Natural killer cell treated with Interleukin-12 subunit alpha and Interleukin-12 subunit beta and Interleukin-15 and Interleukin-18, amount 100 ng/mL, for 72 hours (primary cell): ENCODE data around the gene FBF1. TPM values are rescaled to one million over a fixed set of nuclear protein-coding genes. Genes with fewer than 3 reads are reported as not detected.
A peak's percentile ranks its signal among the peaks of the same experiment; 100 is the strongest.

ENCODE experiments used
- ATAC-seq, 2 donors: fragments of 150-1000 bp; cut with Tn5 transposase in 1 of 2; sonication (Bioruptor Pico), chemical (Tn5 transposase) in 1 of 2; 2 replicates each; pipeline ENCODE4 v1.10.0; 2021
- DNase-seq: peaks from one replicate; pipeline ENCODE4 v3.0.0; 2022; ENCODE audit warnings: low spot score
- H3K27ac Mint-ChIP-seq, 2 donors: 1 replicate in 1 of 2; 2 replicates in 1 of 2; pipeline ENCODE4 v1.8.0; 2022; ENCODE audit warnings: mixed read lengths in 2 of 2, mild to moderate bottlenecking in 1 of 2, moderate library complexity in 1 of 2
- H3K27me3 Mint-ChIP-seq, 2 donors: 1 replicate in 1 of 2; 2 replicates in 1 of 2; pipeline ENCODE4 v1.8.0; 2022; ENCODE audit warnings: mixed read lengths in 2 of 2
- H3K36me3 Mint-ChIP-seq: one replicate; pipeline ENCODE4 v1.8.0; 2022; ENCODE audit warnings: mixed read lengths
- H3K4me1 Mint-ChIP-seq, 2 donors: 1 replicate in 1 of 2; 2 replicates in 1 of 2; pipeline ENCODE4 v1.8.0; 2022; ENCODE audit warnings: low read depth in 2 of 2, mixed read lengths in 2 of 2, mild to moderate bottlenecking in 1 of 2
- H3K4me3 Mint-ChIP-seq: one replicate; pipeline ENCODE4 v1.8.0; 2022; ENCODE audit warnings: mixed read lengths
- H3K9me3 Mint-ChIP-seq: 2 replicates; pipeline ENCODE4 v1.8.0; 2022; ENCODE audit warnings: mixed read lengths
- total RNA-seq, 2 donors: library from RNA; stranded (reverse); gene quantifications; one replicate each; pipeline ENCODE4 v1.2.3, GENCODE V29; 2022

Gene FBF1
- total RNA-seq, 2 donors from 2014 or later, result 10.2 to 34.4 TPM

DNA sequence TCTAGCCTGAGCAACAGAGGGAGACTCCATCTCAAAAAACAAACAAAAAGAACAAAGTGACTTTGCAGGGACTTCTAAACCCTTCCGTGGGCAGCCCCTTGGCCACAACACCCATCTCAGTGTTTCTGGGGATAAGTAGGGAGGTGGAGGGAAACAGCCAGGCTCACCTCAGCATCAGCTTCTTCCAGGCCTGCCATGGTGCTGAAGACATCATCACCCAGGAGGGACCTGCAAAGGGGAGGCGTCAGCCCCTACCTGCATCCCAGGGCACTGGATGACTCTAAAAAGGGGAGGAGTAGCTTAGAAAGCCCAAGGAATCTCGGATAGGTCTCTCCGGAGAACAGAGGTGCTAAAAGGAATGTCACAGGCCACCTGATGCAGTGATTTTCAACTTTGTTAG is 9.8 kb downstream of the FBF1 start:
- Mint-ChIP-seq H3K27me3 (no peaks in the 10 kb centered on the region), H3K4me1 (no peaks in the 10 kb centered on the region), H3K9me3 (no peaks in the 10 kb centered on the region), H3K4me3 (no peak overlapping the region), H3K27ac (no peak overlapping the region), H3K36me3 (no peaks in the 10 kb centered on the region)
- ATAC-seq (no peak), DNase-seq (peak; percentile 40)

DNA sequence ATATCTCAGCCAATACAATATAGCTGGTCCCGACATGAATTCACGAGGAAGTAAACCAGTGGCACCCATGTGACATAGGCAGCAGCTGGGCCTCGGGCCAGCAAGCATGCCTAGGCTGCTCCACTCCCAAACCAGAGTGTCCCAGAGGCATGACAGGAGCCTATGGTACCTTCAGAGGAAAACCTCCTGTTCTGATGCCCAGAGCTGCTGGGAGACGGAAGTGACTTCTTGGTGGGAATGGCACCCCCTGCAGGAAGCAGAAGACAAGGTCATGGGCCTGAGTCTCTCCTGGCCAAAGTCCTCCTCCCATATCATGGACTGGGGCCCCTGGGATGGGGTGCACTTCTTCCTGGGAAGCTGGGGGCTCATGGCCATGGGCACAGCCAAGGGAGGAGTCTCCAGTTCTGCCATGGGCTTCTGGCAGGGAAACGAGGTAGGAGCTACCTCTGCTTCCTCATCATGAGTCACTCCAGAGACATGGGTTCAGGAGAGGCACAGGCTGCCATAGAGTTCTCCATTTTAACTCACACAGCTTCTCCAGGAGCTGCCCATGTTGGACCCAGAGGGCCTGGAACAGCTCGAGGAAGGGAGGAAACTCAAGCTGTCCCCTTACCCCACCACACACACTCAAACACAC is 13.4 kb downstream of the FBF1 start:
- Mint-ChIP-seq H3K9me3 (no peaks in the 10 kb centered on the region), H3K27ac (no peak overlapping the region), H3K4me3 (no peak overlapping the region), H3K4me1 (no peaks in the 10 kb centered on the region), H3K27me3 (no peaks in the 10 kb centered on the region), H3K36me3 (no peaks in the 10 kb centered on the region)
- DNase-seq (no peak), ATAC-seq (peak in 1 of 2 donors; percentile 12)

DNA sequence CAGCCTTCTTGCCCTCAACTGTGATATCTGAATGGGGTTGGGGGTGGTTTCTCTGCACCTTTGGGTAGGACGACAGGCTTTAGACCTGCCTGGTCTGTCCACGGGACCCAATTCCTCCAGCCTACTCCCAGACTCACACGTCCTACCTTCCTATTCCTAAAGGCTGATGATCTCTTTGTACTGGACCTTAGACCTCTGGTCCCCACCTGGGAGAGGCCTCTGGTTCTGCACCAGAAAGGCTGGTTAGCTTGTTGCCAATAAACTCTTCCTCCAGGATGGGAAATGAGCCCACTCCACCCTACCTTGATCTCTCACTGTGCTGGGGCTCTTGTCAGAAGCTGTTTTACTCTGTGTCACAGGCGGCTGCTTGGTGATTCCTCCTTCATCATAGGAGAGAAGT is 14.4 kb downstream of the FBF1 start:
- DNase-seq (no peak), ATAC-seq (no peak)
- H3K9me3 Mint-ChIP-seq, result no peaks in the 10 kb centered on the region
- no peak overlapping the region for H3K27ac Mint-ChIP-seq
- no peaks in the 10 kb centered on the region for H3K4me1 Mint-ChIP-seq
- no peaks in the 10 kb centered on the region for H3K27me3 Mint-ChIP-seq
- no peaks in the 10 kb centered on the region for H3K36me3 Mint-ChIP-seq
- no peak overlapping the region for H3K4me3 Mint-ChIP-seq

- H3K4me3 Mint-ChIP-seq, result no peak overlapping the region
- H3K4me1 Mint-ChIP-seq, result no peaks in the 10 kb centered on the region
Measured at GRCh38 chr17:75925912-75926311, 14.9 kb downstream of the FBF1 start.

GRCh38 chr17:75925103-75925502 is 15.7 kb downstream of the FBF1 start:
- Mint-ChIP-seq H3K27me3 (no peaks in the 10 kb centered on the region), H3K27ac (no peak overlapping the region), H3K9me3 (no peaks in the 10 kb centered on the region), H3K4me1 (no peaks in the 10 kb centered on the region), H3K36me3 (no peaks in the 10 kb centered on the region), H3K4me3 (no peak overlapping the region)
- ATAC-seq (no peak), DNase-seq (no peak)

More at GRCh38 chr17:75925912-75926311, 14.9 kb downstream of the FBF1 start:
- DNase-seq (no peak), ATAC-seq (no peak)
- no peaks in the 10 kb centered on the region for H3K27me3 Mint-ChIP-seq
- no peaks in the 10 kb centered on the region for H3K36me3 Mint-ChIP-seq
- H3K27ac Mint-ChIP-seq, result no peak overlapping the region
- H3K9me3 Mint-ChIP-seq, result no peaks in the 10 kb centered on the region

DNA sequence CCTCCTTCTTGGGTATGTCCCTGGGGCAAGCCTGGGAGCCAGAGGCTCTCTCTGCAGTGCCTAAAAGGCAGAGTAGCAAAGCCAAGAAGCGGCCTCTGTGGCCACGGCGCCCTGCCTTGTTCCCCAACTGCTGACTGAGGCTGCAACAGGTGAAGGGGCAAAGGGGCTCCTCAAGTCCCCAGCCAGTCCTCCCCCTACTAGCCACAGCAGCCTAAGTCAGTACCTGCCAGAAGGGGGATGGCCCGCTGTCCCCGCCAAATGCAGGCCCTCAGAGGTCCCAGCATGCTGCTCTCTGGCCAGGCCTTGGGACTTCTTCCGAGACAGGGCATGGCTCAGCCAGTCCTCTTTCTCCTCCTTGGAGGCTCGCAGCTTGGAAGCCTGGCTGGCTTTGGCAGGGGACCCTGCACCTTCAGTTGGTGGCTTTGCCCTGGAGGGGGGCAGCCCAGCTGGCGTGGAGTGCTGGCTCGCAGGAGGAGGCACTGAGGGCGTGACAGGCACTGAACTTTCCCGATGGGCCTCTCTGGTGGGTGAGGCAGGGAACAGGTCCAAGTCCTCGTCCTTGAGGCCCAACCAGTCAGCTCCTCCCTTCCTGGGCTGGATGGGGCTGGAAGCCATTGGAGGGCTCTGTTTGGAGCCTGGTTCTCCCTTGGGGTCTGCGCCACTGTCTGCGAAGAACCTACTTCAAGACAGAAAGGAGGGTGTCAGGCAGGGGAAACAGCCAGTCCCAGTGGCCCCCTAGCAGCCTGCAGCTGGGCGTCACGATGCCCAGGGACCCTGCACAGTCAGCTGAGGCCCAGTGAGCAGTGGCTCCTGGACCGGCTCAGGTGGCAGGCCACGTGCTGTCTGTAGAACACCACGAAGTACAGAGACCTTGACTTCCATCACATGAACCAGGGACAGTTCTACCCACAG is 17.6 kb downstream of the FBF1 start:
- H3K27ac Mint-ChIP-seq, result no peak overlapping the region
- no peak overlapping the region for H3K4me3 Mint-ChIP-seq
- no peaks in the 10 kb centered on the region for H3K27me3 Mint-ChIP-seq
- H3K9me3 Mint-ChIP-seq, result no peaks in the 10 kb centered on the region
- H3K36me3 Mint-ChIP-seq, result no peaks in the 10 kb centered on the region
- ATAC-seq, result no peak
- no peak for DNase-seq
- no peaks in the 10 kb centered on the region for H3K4me1 Mint-ChIP-seq

DNA sequence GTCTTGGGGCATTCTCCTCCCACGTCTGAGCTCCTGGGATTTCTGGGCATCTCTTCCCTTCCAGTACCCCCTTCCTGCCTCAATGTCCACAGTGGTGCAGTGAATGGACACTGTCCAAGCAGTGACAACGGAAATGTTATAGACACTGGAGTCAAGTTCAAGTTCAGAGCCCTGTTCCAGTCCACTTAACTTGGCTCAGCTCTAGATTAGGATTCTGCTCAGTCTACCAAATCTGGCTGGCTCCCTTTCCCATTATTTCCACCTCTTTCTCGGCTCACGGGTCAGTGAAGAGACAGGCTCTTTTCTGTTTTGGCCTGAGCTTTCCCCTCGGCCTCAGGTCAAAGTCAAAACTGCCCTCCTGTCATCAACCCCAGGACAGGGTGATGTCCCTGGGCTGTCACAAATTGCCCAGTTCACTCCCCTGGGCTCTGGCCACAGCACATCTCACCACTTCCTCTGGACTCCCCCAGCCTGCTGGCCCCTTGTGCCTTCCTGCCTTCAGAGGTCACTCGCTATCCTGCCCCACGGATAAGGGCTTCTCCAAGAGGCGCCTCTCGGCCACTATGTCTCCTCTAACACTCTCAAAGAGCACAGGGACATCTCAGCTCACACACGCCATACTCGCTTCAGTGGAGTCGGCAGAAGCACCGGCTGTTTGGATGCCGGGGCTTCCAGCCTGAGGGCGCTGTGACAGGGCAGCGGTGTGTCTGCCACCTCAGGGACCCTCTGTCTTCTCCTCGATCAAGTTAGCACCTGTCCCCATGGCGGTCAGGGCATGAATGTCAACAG is 18.5 kb downstream of the FBF1 start:
- ATAC-seq (no peak), DNase-seq (no peak)
- Mint-ChIP-seq H3K4me1 (no peaks in the 10 kb centered on the region), H3K27me3 (no peaks in the 10 kb centered on the region), H3K27ac (no peak overlapping the region), H3K36me3 (no peaks in the 10 kb centered on the region), H3K4me3 (no peak overlapping the region), H3K9me3 (no peaks in the 10 kb centered on the region)

DNA sequence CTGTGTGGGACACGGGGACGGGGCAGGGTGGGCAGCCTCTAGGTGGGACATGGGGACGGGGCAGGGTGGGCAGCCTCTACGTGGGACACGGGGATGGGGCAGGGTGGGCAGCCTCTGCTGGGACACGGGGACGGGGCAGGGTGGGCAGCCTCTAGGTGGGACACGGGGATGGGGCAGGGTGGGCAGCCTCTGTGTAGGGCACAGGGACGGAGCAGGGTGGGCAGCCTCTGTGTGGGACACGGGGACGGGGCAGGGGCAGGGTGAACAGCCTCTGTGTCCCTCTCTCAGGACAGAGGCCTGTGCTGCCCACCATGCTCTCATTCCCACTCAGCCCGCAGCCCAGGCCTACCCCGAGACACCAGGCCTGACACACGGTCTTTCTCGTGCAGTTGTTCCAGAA is 19.2 kb downstream of the FBF1 start:
- H3K36me3 Mint-ChIP-seq, result no peaks in the 10 kb centered on the region
- ATAC-seq (no peak), DNase-seq (no peak)
- no peak overlapping the region for H3K4me3 Mint-ChIP-seq
- H3K27me3 Mint-ChIP-seq, result no peaks in the 10 kb centered on the region
- peaks cover 0 to 2% of the 10 kb centered on the region in 2 donors for H3K4me1 Mint-ChIP-seq
- H3K27ac Mint-ChIP-seq, result no peak overlapping the region
- no peaks in the 10 kb centered on the region for H3K9me3 Mint-ChIP-seq

- Mint-ChIP-seq H3K4me3 (no peak overlapping the region), H3K27ac (no peak overlapping the region), H3K9me3 (no peaks in the 10 kb centered on the region), H3K4me1 (peaks cover 0 to 2% of the 10 kb centered on the region in 2 donors), H3K27me3 (no peaks in the 10 kb centered on the region), H3K36me3 (no peaks in the 10 kb centered on the region)
- DNase-seq, result no peak
- no peak for ATAC-seq
Measured at GRCh38 chr17:75920045-75920560, 20.7 kb downstream of the FBF1 start.

DNA sequence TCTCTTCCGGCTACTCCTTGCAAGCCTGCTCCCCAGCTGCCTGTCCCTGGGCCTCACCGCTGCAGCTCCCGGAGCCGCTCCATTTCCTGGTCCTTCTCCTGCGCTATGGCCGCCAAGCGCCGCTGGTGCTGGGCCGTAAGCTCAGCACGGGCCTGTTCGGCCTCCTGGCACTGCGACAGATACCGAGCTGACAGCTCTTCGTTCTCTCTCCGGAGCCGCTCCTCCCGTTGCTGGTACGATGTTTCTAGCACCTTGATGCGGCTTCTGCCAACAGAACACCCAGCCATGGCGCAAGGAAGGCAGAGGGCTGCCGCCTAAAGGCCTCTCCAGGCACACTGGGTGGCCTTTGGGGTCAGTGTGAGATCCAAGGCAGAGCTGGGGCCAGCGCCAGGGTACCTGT is 21.2 kb downstream of the FBF1 start:
- no peaks in the 10 kb centered on the region for H3K27me3 Mint-ChIP-seq
- H3K36me3 Mint-ChIP-seq, result no peaks in the 10 kb centered on the region
- H3K27ac Mint-ChIP-seq, result no peak overlapping the region
- DNase-seq (no peak), ATAC-seq (no peak)
- H3K9me3 Mint-ChIP-seq, result no peaks in the 10 kb centered on the region
- H3K4me3 Mint-ChIP-seq, result no peak overlapping the region
- peaks cover 0 to 2% of the 10 kb centered on the region in 2 donors for H3K4me1 Mint-ChIP-seq

DNA sequence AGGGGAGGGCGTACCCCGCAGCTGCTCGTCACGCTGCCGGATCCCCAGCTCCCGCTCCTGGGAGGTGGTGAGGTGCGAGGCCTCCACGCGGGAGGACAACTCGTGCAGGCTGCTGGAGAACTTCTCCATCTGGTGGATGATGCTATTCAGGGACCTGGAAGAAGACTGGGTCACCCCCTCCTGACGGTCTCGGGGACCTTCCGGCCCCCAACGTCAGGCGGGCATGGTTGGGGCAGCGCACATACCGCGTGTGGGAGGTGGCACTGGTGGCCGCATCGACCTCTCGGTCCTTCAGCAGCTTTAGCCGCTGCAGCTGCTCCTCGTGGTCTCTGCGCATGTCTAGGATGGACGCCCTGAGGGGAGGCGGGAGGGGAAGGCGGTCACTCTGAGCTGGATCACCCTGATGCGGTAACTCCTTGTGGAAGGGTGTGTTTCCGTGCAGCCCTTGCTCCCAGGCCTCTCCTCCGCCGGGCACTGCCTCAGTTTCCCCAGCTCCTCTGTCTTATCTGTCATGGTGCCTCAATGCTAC is 22.9 kb downstream of the FBF1 start:
- ATAC-seq (no peak), DNase-seq (no peak)
- Mint-ChIP-seq H3K27me3 (no peaks in the 10 kb centered on the region), H3K9me3 (no peaks in the 10 kb centered on the region), H3K36me3 (no peaks in the 10 kb centered on the region), H3K4me1 (peaks cover 0 to 2% of the 10 kb centered on the region in 2 donors), H3K27ac (no peak overlapping the region), H3K4me3 (no peak overlapping the region)

GRCh38 chr17:75917141-75917916 is 23.5 kb downstream of the FBF1 start:
- DNase-seq (no peak), ATAC-seq (no peak)
- Mint-ChIP-seq H3K27ac (peak overlapping the region in 1 of 2 donors; percentile 26), H3K27me3 (no peaks in the 10 kb centered on the region), H3K4me1 (peaks cover 0 to 2% of the 10 kb centered on the region in 2 donors), H3K36me3 (no peaks in the 10 kb centered on the region), H3K4me3 (no peak overlapping the region), H3K9me3 (no peaks in the 10 kb centered on the region)

DNA sequence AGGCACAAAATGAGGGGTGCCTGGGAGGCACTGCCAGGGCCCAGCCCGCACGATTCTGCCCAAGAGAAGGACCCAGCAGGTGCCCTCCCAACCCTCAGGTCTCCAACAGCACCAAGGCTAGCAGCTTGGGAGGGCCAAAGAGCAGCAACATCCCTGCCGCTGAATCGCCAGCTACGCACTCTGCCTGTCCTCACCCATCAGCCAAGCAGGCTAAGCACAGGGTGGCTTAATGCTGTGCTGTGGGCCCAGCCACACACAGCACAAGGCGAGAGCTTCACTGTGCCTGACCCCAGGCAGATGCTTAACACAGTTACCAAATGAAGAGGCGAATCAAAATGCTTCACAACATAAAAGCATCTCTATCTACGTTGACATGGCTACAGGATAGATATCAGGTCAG is 25.6 kb downstream of the FBF1 start:
- Mint-ChIP-seq H3K9me3 (no peaks in the 10 kb centered on the region), H3K27me3 (no peaks in the 10 kb centered on the region), H3K36me3 (no peaks in the 10 kb centered on the region), H3K27ac (no peak overlapping the region), H3K4me3 (no peak overlapping the region), H3K4me1 (peaks cover 0 to 2% of the 10 kb centered on the region in 2 donors)
- ATAC-seq, result no peak
- DNase-seq, result no peak
